Heart right ventricle (tissue), 16 donors: Measurements from ENCODE around the gene SPDYE6. TPM values are rescaled to one million over a fixed set of nuclear protein-coding genes. Genes with fewer than 3 reads are reported as not detected.
"Not testable (repeated sequence)": the region's sequence is repeated elsewhere in the genome, so short reads cannot be mapped to it uniquely, and the experiment has no call there.

Source experiments
- ATAC-seq, 8 donors: fragments of 200-7000 bp; cut with Tn5 transposase; one replicate each; pipeline ENCODE4 v1.9.1; 2020; ENCODE audit warnings: mild to moderate bottlenecking in 8 of 8, moderate library complexity in 8 of 8, moderate number of reproducible peaks in 1 of 8
- DNase-seq, 2 donors: peaks; one replicate each; pipeline ENCODE4 v3.0.0-alpha.2; 2020
- H3K27ac ChIP-seq, 10 donors: fragments of 200-600 bp; sonication (generic) in 2 of 10; one replicate each; pipeline versions ENCODE4 v1.5.0 to v1.8.0; 2020 to 2022; ENCODE audit warnings: mild to moderate bottlenecking in 3 of 10
- H3K27me3 ChIP-seq, 7 donors: fragments of 200-600 bp; one replicate each; pipeline ENCODE4 v1.8.0; 2021 to 2022; ENCODE audit warnings: mild to moderate bottlenecking in 2 of 7
- H3K36me3 ChIP-seq, 9 donors: fragments of 200-600 bp; sonication (generic) in 1 of 9; one replicate each; pipeline versions ENCODE4 v1.5.0 to v1.8.0; 2020 to 2022; ENCODE audit warnings: mild to moderate bottlenecking in 2 of 9
- H3K4me1 ChIP-seq, 9 donors: fragments of 200-600 bp; sonication (generic) in 1 of 9; one replicate each; pipeline versions ENCODE4 v1.5.0 to v1.8.0; 2020 to 2022; ENCODE audit warnings: mild to moderate bottlenecking in 4 of 9
- H3K4me3 ChIP-seq, 10 donors: fragments of 200-600 bp; sonication (generic) in 2 of 10; one replicate each; pipeline versions ENCODE4 v1.5.0 to v1.8.0; 2020 to 2022; ENCODE audit warnings: mild to moderate bottlenecking in 7 of 10, moderate library complexity in 2 of 10
- H3K9me3 ChIP-seq, 11 donors: fragments of 200-600 bp in 10 of 11; sonication (generic) in 2 of 11; one replicate each; pipeline versions ENCODE4 v1.5.0 to v1.8.0; 2013 to 2022; ENCODE audit warnings: mild to moderate bottlenecking in 2 of 11, control low read depth in 1 of 11, moderate library complexity in 1 of 11
- WGBS, 2 donors: extraction: QIAGEN DNeasy Blood & Tissue Kit; methylation state at CpG; one replicate each; pipeline ENCODE4 v1.1.7; 2013; ENCODE audit warnings: inconsistent platforms in 1 of 2; 5-methylcytosine and 5-hydroxymethylcytosine counted together
- intact Hi-C, 10 donors: fragments of 100-400 bp; cut with DNase I; formaldehyde crosslinking; loops; one replicate each; pipeline versions ENCODE4 v1.11.1 to v1.14.2; 2022
- polyA plus RNA-seq, 2 donors: library from polyadenylated mRNA; stranded (reverse); fragments of 200-250 nt; gene quantifications; one replicate each; pipeline ENCODE4 v1.2.3, GENCODE V29; 2013
- total RNA-seq, 10 donors: library from RNA; stranded (reverse); fragmentation: NEBNext Ultra II Directional in 3 of 10; extraction: Animal tissue kit (Norgen Biotek cat#: 25700) in 3 of 10; gene quantifications; one replicate each; pipeline versions ENCODE4 v1.2.1 to v1.2.4, GENCODE V29; 2021 to 2023
- TF ChIP-seq, protein P1 (sequence below), 9 donors: fragments of 200-600 bp; sonication (generic) in 2 of 9; IDR thresholded peaks; one replicate each; pipeline versions ENCODE4 v1.5.0 to v1.8.0; 2021 to 2022; ENCODE audit warnings: antibody characterized with exemption in 9 of 9, mild to moderate bottlenecking in 5 of 9, moderate library complexity in 1 of 9
- donor health status: Arrhythmogenic right ventricular cardiomyopathy.
- donor health status: ischemic (EF 13 %, LVEDD 7.1; RV severe dilation, severe dysfunction).
- donor health status: healthy with polysubstance abuse.
- donor health status: DM: no; HTN: yes; CAD: no.
- donor health status: DM: no; HTN: no; CAD: no.
- donor health status: ischemic (EF 25% LVEDD 6.9; RV normal size, moderate dysfunction).
- donor health status: ischemic (EF 25% LVEDD 5.7; RV mildly dilated, moderate dysfunction).
- donor health status: healthy.
- donor health status: DM: yes; HTN: yes; CAD: no.
- donor health status: Ischemic cardiomyopathy.
- donor health status: ischemic (EF 35%, LVEDD 5.7; RV mildly dilated, moderate dysfunction).
- donor health status: nonischemic (EF 11% LVEDD 7.7; RV severe dilation, severe dysfunction).
- donor health status: DM: yes; HTN: yes; CAD: no.
- donor health status: PGD.
- donor health status: ischemic (EF 29% LVEDD 5.4; RV normal size, mild dysfunction).
- donor health status: nonischemic (EF 23%, LVEDD 6.1; RV moderate dilation, normal function).

Gene SPDYE6
- total and polyA plus RNA-seq, 12 donors: 0.03 to 0.29 TPM; not detected in 10

DNA sequence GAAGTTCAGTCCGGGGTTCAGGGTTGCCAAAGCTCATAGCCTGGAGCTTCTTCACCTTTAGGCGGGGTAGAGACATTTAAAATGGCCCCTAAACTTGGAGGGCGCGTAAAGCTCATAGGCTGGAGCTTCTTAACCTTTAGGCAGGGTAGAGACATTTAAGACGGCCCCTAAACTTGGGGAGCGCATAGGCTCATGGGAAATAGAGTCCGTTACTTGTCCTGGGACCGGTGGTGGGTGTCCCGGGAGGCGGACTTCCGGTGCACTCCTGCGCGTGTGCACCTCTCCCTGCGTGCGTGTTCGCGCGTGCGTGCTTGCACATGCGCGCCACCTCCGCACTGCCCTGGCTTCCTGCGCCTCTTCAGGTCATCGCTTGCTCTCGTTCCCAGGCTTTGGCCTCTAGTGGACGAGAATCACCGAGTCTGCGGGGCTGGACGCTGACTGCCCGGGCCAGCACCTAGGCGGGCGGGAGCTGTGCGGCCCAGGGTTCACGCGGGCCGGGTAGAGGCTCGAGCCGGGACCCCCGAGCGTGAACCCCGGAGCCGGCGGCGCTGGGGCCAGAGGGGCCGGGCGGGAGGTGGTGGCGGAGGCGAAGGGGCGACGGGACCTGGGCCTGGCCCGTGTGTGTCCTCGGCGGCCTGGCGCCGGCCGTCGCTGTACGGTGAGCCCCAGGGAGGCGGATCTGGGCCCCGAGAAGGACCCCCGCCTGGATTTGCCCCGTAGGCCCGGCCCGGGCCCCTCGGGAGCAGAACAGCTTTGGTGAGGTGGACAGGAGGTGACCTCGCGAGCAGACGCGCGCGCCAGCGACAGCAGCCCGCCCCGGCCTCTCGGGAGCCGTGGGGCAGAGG lies 7.5 kb upstream of the SPDYE6 start:
- H3K4me1 ChIP-seq, intact Hi-C loops, H3K9me3 ChIP-seq, H3K27me3 ChIP-seq: not testable (repeated sequence)
- Histone ChIP-seq H3K36me3 (peaks cover 0 to 20% (median 7%) of the 10 kb centered on the region in 9 donors), H3K4me3 (peak overlapping the region; percentile 79 to 91 (median 84)), H3K27ac (peak overlapping the region; percentile 72 to 96 (median 94))
- TF ChIP-seq, protein P1, sequence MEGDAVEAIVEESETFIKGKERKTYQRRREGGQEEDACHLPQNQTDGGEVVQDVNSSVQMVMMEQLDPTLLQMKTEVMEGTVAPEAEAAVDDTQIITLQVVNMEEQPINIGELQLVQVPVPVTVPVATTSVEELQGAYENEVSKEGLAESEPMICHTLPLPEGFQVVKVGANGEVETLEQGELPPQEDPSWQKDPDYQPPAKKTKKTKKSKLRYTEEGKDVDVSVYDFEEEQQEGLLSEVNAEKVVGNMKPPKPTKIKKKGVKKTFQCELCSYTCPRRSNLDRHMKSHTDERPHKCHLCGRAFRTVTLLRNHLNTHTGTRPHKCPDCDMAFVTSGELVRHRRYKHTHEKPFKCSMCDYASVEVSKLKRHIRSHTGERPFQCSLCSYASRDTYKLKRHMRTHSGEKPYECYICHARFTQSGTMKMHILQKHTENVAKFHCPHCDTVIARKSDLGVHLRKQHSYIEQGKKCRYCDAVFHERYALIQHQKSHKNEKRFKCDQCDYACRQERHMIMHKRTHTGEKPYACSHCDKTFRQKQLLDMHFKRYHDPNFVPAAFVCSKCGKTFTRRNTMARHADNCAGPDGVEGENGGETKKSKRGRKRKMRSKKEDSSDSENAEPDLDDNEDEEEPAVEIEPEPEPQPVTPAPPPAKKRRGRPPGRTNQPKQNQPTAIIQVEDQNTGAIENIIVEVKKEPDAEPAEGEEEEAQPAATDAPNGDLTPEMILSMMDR (IDR thresholded peaks at IDR 0.05): peak in 4 of 9 donors; percentile 21 to 45 (median 38)
- ATAC-seq (peak; percentile 100), DNase-seq (peak; percentile 94 to 97)
- 0% methylated on average over 61 to 76 of the region's 76 CpGs for WGBS, 2 donors

DNA sequence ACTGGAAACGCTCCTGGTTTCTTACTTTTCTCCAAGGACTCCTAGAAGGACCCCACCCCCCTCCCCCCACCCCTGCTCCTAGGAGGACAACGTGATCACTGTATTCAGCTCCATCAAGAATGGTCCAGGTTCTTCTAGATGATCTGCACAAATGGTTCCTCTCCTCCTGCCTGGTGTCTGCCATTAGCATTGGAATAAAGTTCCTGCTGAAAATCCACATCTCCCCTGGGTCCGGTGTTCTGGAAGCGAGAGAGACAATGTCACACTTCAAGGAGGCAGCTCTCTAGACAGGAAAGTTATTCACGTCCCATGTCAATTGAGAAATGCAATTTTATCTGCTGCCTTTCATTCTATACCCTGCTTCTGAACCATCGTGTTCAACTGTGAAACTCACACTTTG lies 9.3 kb downstream of the SPDYE6 start:
- ATAC-seq, DNase-seq, intact Hi-C loops, H3K27ac ChIP-seq, H3K36me3 ChIP-seq, H3K4me1 ChIP-seq, H3K9me3 ChIP-seq, H3K4me3 ChIP-seq, H3K27me3 ChIP-seq: not testable (repeated sequence)
- WGBS, 2 donors: 82 to 83% methylated on average over 2 of the region's 6 CpGs

DNA sequence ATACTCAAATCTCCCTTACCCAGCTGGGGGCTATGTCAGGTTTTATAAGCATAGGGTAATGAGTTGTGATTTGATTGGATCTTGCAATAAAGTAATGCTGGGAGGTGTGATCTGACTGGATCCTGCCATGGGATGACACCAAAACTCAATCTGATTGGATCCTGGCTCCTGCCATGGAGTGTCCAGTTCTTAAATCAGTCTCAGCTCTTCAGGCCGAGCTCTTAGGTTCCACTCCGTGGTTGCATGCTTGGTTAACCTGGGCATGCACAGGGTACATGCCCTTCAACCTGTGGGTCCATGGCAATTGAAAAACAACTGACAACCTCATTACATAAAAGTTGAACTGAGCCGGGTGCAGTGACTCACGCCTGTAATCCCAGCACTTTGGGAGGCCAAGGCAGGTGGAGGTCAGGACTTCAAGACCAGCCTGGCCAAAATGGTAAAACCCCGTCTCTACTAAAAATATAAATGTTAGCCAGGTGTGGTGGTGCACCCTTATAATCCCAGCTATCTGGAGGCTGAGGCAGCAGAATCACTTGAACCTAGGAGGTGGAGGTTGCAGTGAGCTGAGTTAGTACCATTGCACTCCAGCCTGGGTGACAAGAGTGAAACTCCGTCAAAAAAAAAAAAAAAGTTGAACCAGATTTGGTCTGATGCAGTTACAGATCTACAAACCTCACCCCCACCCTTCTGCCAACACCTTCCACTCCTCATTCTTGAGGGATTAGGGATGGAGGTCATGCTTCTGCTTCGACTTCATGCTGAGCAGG lies 15.5 kb downstream of the SPDYE6 start:
- WGBS, 2 donors: 86 to 94% methylated on average over 5 of the region's 7 CpGs
- H3K27me3 ChIP-seq, DNase-seq, H3K27ac ChIP-seq, intact Hi-C loops, H3K4me3 ChIP-seq, H3K9me3 ChIP-seq, ATAC-seq, H3K36me3 ChIP-seq, H3K4me1 ChIP-seq: not testable (repeated sequence)

DNA sequence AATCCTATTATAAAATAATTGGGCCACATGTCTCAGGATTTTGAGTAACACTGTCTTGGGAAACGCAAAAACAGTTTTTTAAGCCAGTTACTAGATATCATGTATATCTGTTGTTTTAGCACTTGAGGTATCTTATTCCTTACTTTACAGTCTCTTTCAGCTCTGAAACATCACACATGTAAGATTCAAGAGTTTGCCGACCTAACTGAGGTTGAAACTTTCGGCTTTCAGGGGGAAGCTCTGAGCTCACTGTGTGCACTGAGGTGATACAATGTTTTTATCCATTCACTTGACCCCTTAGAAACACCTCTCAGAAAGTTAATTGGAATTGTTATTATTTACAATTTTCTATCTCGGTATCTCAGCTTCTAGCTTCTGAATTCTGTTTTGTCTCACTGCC lies 18.8 kb downstream of the SPDYE6 start:
- H3K4me1 ChIP-seq, H3K9me3 ChIP-seq, intact Hi-C loops, H3K4me3 ChIP-seq, ATAC-seq, DNase-seq, H3K36me3 ChIP-seq, H3K27ac ChIP-seq: not testable (repeated sequence)
- 78 to 80% methylated on average over 4 of the region's 4 CpGs for WGBS, 2 donors
- H3K27me3 ChIP-seq: peaks cover 0 to 11% (median 4%) of the 10 kb centered on the region in 7 donors

DNA sequence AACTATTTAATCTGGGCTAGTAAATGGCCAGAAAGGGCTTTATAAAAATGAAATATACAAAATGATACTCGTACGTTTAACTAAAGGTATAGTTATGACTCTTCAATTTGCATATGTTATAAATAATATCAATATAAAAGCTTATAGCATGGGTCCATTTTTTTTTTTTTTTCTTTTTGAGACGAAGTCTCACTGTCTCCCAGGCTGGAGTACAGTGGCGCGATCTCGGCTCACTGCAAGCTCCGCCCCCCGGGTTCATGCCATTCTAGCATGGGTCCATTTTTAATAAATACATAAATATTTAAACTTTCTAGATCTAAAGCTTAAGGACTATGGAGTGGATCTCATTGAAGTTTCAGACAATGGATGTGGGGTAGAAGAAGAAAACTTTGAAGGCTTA lies 19.2 kb downstream of the SPDYE6 start:
- peaks cover 0 to 12% (median 4%) of the 10 kb centered on the region in 7 donors for H3K27me3 ChIP-seq

DNA sequence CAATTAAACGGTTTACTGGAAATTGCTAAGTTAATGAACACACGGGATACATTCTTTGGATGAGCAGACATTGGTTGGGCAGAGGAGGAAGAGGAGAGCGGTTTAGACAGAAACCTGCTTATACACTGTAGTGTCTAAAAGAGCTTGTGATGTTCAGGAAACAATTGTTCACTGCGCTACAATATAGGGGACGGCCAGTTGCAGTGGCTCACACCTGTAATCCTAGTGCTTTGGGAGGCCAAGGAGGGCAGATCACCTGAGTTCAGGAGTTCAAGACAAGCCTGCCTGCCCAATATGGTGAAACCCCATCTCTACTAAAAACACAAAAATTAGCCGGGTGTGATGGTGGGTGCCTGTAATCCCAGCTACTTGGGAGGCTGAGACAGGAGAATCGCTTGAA lies 20.7 kb downstream of the SPDYE6 start:
- H3K4me3 ChIP-seq, H3K27ac ChIP-seq, H3K9me3 ChIP-seq, DNase-seq, ATAC-seq, intact Hi-C loops, H3K36me3 ChIP-seq, H3K4me1 ChIP-seq: not testable (repeated sequence)
- WGBS, 2 donors: 84 to 86% methylated on average over 7 of the region's 7 CpGs
- H3K27me3 ChIP-seq: peaks cover 0 to 12% (median 5%) of the 10 kb centered on the region in 7 donors

More for the DNA sequence above, 19.2 kb downstream of the SPDYE6 start:
- H3K4me3 ChIP-seq, H3K9me3 ChIP-seq, H3K27ac ChIP-seq, ATAC-seq, H3K4me1 ChIP-seq, H3K36me3 ChIP-seq, DNase-seq, intact Hi-C loops: not testable (repeated sequence)
- WGBS, 2 donors: 78% methylated on average over 5 of the region's 8 CpGs; no CpG with 5 or more reads in 1 of the 2 donors

DNA sequence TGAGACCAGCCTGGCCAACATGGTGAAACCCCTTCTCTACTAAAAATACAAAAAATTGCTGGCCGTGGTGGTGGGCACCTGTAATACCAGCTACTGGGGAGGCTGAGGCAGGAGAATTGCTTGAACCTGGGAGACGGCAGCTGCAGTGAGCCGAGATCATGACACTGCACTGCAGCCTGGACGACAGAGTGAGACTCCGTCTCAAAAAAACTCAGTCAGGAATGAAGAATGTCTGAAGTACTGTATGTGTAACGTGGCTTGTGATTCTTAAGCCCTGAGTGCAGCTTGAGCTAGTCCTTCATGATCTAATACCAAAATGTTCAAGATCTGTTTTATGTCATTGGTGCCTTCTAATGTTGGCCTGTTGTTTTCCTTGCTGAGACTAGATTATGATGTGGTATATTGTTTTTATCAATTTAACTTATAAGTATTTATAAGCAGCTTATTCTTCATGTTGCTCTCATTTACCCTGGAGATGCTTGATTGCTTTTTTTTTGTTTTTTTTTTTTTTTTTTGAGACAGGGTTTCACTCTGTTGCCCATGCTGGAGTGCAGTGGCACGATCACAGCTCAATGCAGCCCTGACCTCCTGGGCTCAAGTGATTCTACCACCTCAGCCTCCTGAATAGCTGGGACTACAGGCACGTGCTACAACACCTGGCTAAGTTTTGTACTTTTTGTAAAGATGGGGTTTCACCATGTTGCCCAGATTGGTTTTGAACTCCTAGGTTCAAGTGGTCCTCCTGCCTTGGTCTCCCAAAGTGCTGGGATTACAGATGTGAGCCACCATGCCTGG lies 25.4 kb downstream of the SPDYE6 start:
- H3K9me3 ChIP-seq, H3K36me3 ChIP-seq, H3K27ac ChIP-seq, ATAC-seq, intact Hi-C loops, H3K4me1 ChIP-seq, DNase-seq, H3K4me3 ChIP-seq: not testable (repeated sequence)
- H3K27me3 ChIP-seq: peaks cover 0 to 33% (median 14%) of the 10 kb centered on the region in 7 donors
- 85 to 86% methylated on average over 8 of the region's 8 CpGs for WGBS, 2 donors

DNA sequence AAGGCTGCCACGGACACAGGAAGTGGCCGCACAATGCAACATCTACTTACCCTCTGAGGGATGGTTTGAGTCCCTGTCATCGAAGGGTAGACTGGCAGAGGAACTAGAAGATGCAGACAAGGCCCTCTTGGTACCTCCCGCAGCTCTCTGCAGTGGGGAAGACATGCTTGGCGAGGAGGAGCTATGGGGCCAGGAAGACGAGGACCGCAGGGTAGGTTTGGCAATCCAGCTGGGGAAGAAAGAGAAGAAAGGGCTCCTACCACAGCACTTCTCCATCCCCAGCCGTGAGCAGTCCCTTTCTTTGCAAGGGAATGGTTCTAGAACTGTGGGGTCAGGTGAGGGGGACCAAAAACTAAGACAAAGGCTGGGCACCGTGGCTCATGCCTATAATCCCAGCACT lies 26.9 kb downstream of the SPDYE6 start:
- H3K36me3 ChIP-seq, intact Hi-C loops, H3K4me1 ChIP-seq, H3K9me3 ChIP-seq, DNase-seq, H3K27ac ChIP-seq, H3K4me3 ChIP-seq, ATAC-seq: not testable (repeated sequence)
- peaks cover 0 to 39% (median 14%) of the 10 kb centered on the region in 7 donors for H3K27me3 ChIP-seq
- 67 to 79% methylated on average over 7 to 9 of the region's 9 CpGs for WGBS, 2 donors

DNA sequence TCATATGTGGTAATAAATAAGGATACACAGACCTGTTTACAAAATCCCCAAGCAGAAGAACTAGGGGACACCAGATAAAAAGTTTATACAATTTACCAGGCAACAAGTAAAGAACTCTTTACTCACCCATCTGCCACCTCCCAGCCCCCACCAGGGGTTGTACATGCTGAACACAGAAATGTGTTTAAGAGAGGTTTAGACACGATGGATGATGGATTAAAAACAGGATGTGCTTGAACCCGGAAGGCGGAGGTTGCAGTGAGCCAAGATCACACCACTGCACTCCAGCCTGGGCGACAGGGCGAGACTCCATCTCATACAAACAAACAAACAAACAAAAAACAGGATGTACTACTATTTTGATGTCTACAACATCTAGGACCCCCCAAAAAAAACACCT lies 27.4 kb downstream of the SPDYE6 start:
- 49 to 79% methylated on average over 4 of the region's 5 CpGs for WGBS, 2 donors
- DNase-seq, H3K9me3 ChIP-seq, H3K4me3 ChIP-seq, H3K4me1 ChIP-seq, ATAC-seq, H3K27ac ChIP-seq, intact Hi-C loops, H3K36me3 ChIP-seq: not testable (repeated sequence)
- H3K27me3 ChIP-seq: peaks cover 0 to 39% (median 14%) of the 10 kb centered on the region in 7 donors
